GM23338 (cell line): ENCODE results near the gene ESRRB. TPM values are rescaled to one million over a fixed set of nuclear protein-coding genes. Genes with fewer than 3 reads are reported as not detected.

Source experiments
- ATAC-seq: fragments of 200-7000 bp; cut with Tn5 transposase; 3 replicates; pipeline ENCODE4 v1.9.1; 2020
- DNase-seq: peaks from one replicate; pipeline ENCODE4 v3.0.0-alpha.2; 2015; ENCODE audit warnings: low spot score
- H2AFZ ChIP-seq: fragments of 200-600 bp; sonication (generic); 2 replicates; pipeline ENCODE4 v1.8.0; 2016; ENCODE audit warnings: antibody characterized with exemption, mild to moderate bottlenecking, moderate library complexity
- H3F3A ChIP-seq: fragments of 200-600 bp; sonication (generic); replicated peaks from 2 replicates; pipeline ENCODE4 v1.8.0; 2017; ENCODE audit warnings: antibody characterized with exemption, mixed run types, low read depth
- H3K27ac ChIP-seq: fragments of 200-600 bp; sonication (generic); 2 replicates; pipeline ENCODE4 v1.6.1; 2016; ENCODE audit warnings: low read depth
- H3K27me3 ChIP-seq: fragments of 200-600 bp; sonication (generic); 2 replicates; pipeline ENCODE4 v1.8.0; 2016; ENCODE audit warnings: mild to moderate bottlenecking, mixed run types, moderate library complexity; ENCODE audit not compliant: insufficient read depth
- H3K36me3 ChIP-seq: fragments of 200-600 bp; sonication (generic); 2 replicates; pipeline ENCODE4 v1.8.0; 2016; ENCODE audit warnings: mild to moderate bottlenecking; ENCODE audit not compliant: insufficient read depth
- H3K4me1 ChIP-seq: fragments of 200-600 bp; sonication (generic); 2 replicates; pipeline ENCODE4 v1.8.0; 2016; ENCODE audit warnings: mild to moderate bottlenecking, moderate library complexity; ENCODE audit not compliant: insufficient read depth
- H3K4me2 ChIP-seq: fragments of 200-600 bp; sonication (generic); 2 replicates; pipeline ENCODE4 v1.7.1; 2017; ENCODE audit warnings: mixed run types
- H3K4me3 ChIP-seq: fragments of 200-600 bp; sonication (generic); 2 replicates; pipeline ENCODE4 v1.6.1; 2016; ENCODE audit warnings: mixed run types
- H3K79me2 ChIP-seq: fragments of 200-600 bp; sonication (generic); replicated peaks from 2 replicates; pipeline ENCODE4 v1.8.0; 2017; ENCODE audit warnings: mild to moderate bottlenecking; ENCODE audit not compliant: insufficient read depth
- H3K9me2 ChIP-seq: fragments of 200-600 bp; sonication (generic); 2 replicates; pipeline ENCODE4 v1.8.0; 2017; ENCODE audit not compliant: insufficient read depth
- H4K20me1 ChIP-seq: fragments of 200-600 bp; sonication (generic); replicated peaks from 2 replicates; pipeline ENCODE4 v1.8.0; 2017; ENCODE audit warnings: mild to moderate bottlenecking; ENCODE audit not compliant: insufficient read depth
- H3K27ac Mint-ChIP-seq: 2 replicates; pipeline ENCODE4 v1.8.0; 2020; ENCODE audit warnings: inconsistent platforms, mild to moderate bottlenecking, moderate library complexity, mixed read lengths
- H3K27me3 Mint-ChIP-seq: 3 replicates; pipeline ENCODE4 v1.8.0; 2022; ENCODE audit warnings: low read depth, mild to moderate bottlenecking, moderate library complexity, mixed read lengths, inconsistent platforms; ENCODE audit not compliant: insufficient read depth, poor library complexity
- H3K36me3 Mint-ChIP-seq: 3 replicates; pipeline ENCODE4 v1.8.0; 2021; ENCODE audit warnings: low read depth, mild to moderate bottlenecking, inconsistent platforms, moderate library complexity, mixed read lengths
- H3K4me1 Mint-ChIP-seq: 3 replicates; pipeline ENCODE4 v1.8.0; 2020; ENCODE audit warnings: mild to moderate bottlenecking, inconsistent platforms, mixed read lengths
- H3K4me3 Mint-ChIP-seq: 3 replicates; pipeline ENCODE4 v1.8.0; 2021; ENCODE audit warnings: moderate library complexity, mild to moderate bottlenecking, inconsistent platforms, mixed read lengths
- H3K9me3 Mint-ChIP-seq: 3 replicates; pipeline ENCODE4 v1.8.0; 2020; ENCODE audit warnings: moderate library complexity, mild to moderate bottlenecking, inconsistent platforms, mixed read lengths
- CREB1 ChIP-seq: fragments of 250-450 bp; sonication (Bioruptor Pico); IDR thresholded peaks from 2 replicates; pipeline ENCODE4 v1.5.0; 2020; ENCODE audit warnings: low read depth, mild to moderate bottlenecking, moderate library complexity
- CTCF ChIP-seq, 2 experiments: fragments of 200-600 bp in 1 of 2; sonication (generic) in 1 of 2; conservative IDR thresholded peaks; 2 replicates each; pipeline versions ENCODE4 v1.5.1 to v1.6.1; 2016 to 2017; ENCODE audit warnings: antibody characterized with exemption in 2 of 2, low read depth in 2 of 2, mild to moderate bottlenecking in 2 of 2, moderate library complexity in 1 of 2
- ETS1 ChIP-seq: IDR thresholded peaks from 2 replicates; pipeline ENCODE4 v1.6.1; 2016; ENCODE audit warnings: antibody characterized with exemption
- EZH2 ChIP-seq: fragments of 200-600 bp; sonication (generic); IDR thresholded peaks from one replicate; pipeline ENCODE4 v1.8.0; 2017; ENCODE audit warnings: antibody characterized with exemption, mild to moderate bottlenecking, low read depth; ENCODE audit not compliant: unreplicated experiment
- EZH2phosphoT487 ChIP-seq: fragments of 200-600 bp; sonication (generic); IDR thresholded peaks from one replicate; pipeline ENCODE4 v1.8.1; 2018; ENCODE audit warnings: antibody characterized with exemption; ENCODE audit not compliant: unreplicated experiment
- JUNB ChIP-seq: IDR thresholded peaks from one replicate; pipeline ENCODE4 v1.6.1; 2016; ENCODE audit warnings: antibody characterized with exemption; ENCODE audit not compliant: unreplicated experiment
- NANOG ChIP-seq: IDR thresholded peaks from 2 replicates; pipeline ENCODE4 v1.6.1; 2016; ENCODE audit warnings: antibody characterized with exemption, borderline replicate concordance
- POLR2AphosphoS5 ChIP-seq: IDR thresholded peaks from 2 replicates; pipeline ENCODE4 v1.6.1; 2016; ENCODE audit warnings: antibody characterized with exemption, low read depth
- REST ChIP-seq: IDR thresholded peaks from one replicate; pipeline ENCODE4 v1.6.1; 2018; ENCODE audit warnings: antibody characterized with exemption; ENCODE audit not compliant: unreplicated experiment
- STAT1 ChIP-seq: IDR thresholded peaks from one replicate; pipeline ENCODE4 v1.6.1; 2016; ENCODE audit warnings: antibody characterized with exemption; ENCODE audit not compliant: unreplicated experiment
- ZNF114 ChIP-seq: fragments of 250-450 bp; sonication (Bioruptor Pico); IDR thresholded peaks from 2 replicates; pipeline ENCODE4 v1.5.0; 2020; ENCODE audit warnings: mild to moderate bottlenecking, moderate library complexity
- ZNF331 ChIP-seq: fragments of 250-450 bp; sonication (Bioruptor Pico); IDR thresholded peaks from 2 replicates; pipeline ENCODE4 v1.5.0; 2020; ENCODE audit warnings: low read depth, mild to moderate bottlenecking, moderate library complexity
- ZNF462 ChIP-seq: fragments of 250-450 bp; sonication (Bioruptor Pico); IDR thresholded peaks from 2 replicates; pipeline ENCODE4 v1.5.0; 2020; ENCODE audit warnings: mild to moderate bottlenecking, moderate library complexity
- polyA plus RNA-seq: library from polyadenylated mRNA; unstranded; fragments of >200 nt; fragmentation: Nextera tagmentation; extraction: Ambion mirVana; gene quantifications from 2 replicates; pipeline ENCODE4 v1.2.1, GENCODE V29; 2016
- total RNA-seq: library from RNA; depleted of rRNA; stranded (reverse); fragments of >200 nt; shearing (Covaris generic); gene quantifications from 2 replicates; pipeline ENCODE4 v1.2.3, GENCODE V29; 2014

Gene ESRRB
- total and polyA plus RNA-seq, 2 experiments from 2014 or later = 0.31 to 0.52 TPM

- ATAC-seq = peak; percentile 76
- no peaks in the 10 kb centered on the region for H4K20me1 ChIP-seq
- peaks cover 32% of the 10 kb centered on the region for H3K4me1 Mint-ChIP-seq
Measured at GRCh38 chr14:76421662-76422061, 45.7 kb downstream of the ESRRB start.

More at GRCh38 chr14:76421662-76422061, 45.7 kb downstream of the ESRRB start:
- H3K36me3 Mint-ChIP-seq = no peaks in the 10 kb centered on the region; the same call in 2 of the 3 replicates
- H3K4me1 ChIP-seq = peaks cover 14% of the 10 kb centered on the region; the same call in 1 of the 2 replicates
- H3K27me3 ChIP-seq = no peaks in the 10 kb centered on the region
- TF ChIP-seq STAT1 (no peak), EZH2phosphoT487 (no peak), ZNF462 (CRISPR knock-in tag) (no peak), ZNF331 (CRISPR knock-in tag) (no peak), CREB1 (no peak), NANOG (no peak), REST (no peak), ETS1 (no peak), ZNF114 (CRISPR knock-in tag) (no peak), JUNB (no peak), EZH2 (no peak), POLR2AphosphoS5 (no peak), CTCF (conservative IDR thresholded peaks at IDR 0.05; ENCODE audit: low read depth in 2 of 2) (no peak)
- peak overlapping the region; percentile 62 for H3K4me2 ChIP-seq
- no peak overlapping the region for H3K27ac ChIP-seq
- H3F3A ChIP-seq = no peaks in the 10 kb centered on the region
- H3K36me3 ChIP-seq = no peaks in the 10 kb centered on the region
- H3K27me3 Mint-ChIP-seq = peaks cover 17% of the 10 kb centered on the region
- H3K79me2 ChIP-seq = no peaks in the 10 kb centered on the region
- H3K9me3 Mint-ChIP-seq = no peaks in the 10 kb centered on the region
- H3K4me3 ChIP-seq = no peak overlapping the region
- H2AFZ ChIP-seq = 0 out of 2 replicates have a peak overlapping the region, but pooled peaks have one; percentile 28
- H3K27ac Mint-ChIP-seq = no peak overlapping the region
- H3K9me2 ChIP-seq = no peaks in the 10 kb centered on the region
- no peak overlapping the region for H3K4me3 Mint-ChIP-seq
- peak; percentile 50 for DNase-seq
